Tongue (tissue), 2 donors: ENCODE results near the gene GTF3C5. TPM values are rescaled to one million over a fixed set of nuclear protein-coding genes. Genes with fewer than 3 reads are reported as not detected.
"Not testable (repeated sequence)": the region's sequence is repeated elsewhere in the genome, so short reads cannot be mapped to it uniquely, and the experiment has no call there.

ENCODE experiments used
- DNase-seq: peaks from one replicate; pipeline ENCODE4 v3.0.0-alpha.2; 2015
- total RNA-seq: library from RNA; depleted of rRNA; stranded (reverse); fragments of >200 nt; gene quantifications from one replicate; pipeline ENCODE4 v1.2.3, GENCODE V29; 2014

GTF3C5 gene
- total RNA-seq, 1 donor from 2014 or later, result 47.1 TPM

- not testable (repeated sequence) for DNase-seq
Measured at GRCh38 chr9:133094351-133094750, 63.6 kb downstream of the GTF3C5 start.

DNA sequence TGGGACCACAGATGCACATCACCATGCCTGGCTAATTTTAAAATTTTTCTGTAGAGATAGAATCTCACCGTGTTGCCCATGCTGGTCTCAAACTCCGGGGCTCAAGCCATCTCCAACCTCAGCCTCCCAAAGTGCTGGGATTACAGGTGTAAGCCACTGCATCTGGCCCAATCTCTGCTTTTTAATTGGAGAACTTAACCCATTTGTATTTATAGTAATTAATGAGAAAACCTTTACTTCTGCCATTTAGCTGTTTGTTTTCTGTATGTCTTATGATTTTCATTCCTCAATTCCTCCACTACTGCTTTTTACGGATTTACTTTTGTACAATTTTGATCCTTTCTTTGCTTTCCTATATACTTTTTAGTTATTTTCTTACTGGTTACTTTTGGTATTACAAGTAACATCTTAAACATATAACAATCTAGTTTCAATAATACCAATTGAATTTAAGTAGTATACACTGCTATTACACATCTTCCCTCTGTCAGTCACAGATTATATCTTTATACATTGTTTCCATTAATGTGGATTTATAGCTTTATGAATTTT, 64.1 kb downstream of the GTF3C5 start:
- no peak for DNase-seq

- no peak for DNase-seq
Measured at GRCh38 chr9:133098104-133098754, 67.4 kb downstream of the GTF3C5 start.

DNA sequence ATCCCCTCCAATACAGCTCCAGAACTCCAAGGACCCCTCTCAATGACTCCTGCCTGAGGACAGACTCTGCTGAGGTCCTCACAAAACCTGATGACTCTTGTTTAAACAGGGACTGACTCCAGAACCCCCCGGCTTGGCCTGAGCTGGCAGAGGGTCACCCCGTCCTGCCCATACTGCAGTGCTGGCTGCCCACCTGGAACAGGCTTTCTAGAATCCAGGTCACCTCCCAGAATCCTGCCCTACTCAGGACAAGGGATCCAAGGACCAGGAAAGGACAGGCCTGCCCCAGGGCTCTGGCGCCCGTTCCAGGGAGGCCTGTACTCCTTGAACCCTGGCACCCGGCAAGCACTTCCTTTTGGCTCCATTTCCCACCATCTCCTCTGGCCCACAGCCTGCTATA, 68.1 kb downstream of the GTF3C5 start:
- no peak for DNase-seq

GRCh38 chr9:133099726-133100505, 69.1 kb downstream of the GTF3C5 start:
- no peak for DNase-seq

GRCh38 chr9:133100506-133101355, 69.9 kb downstream of the GTF3C5 start:
- no peak for DNase-seq

- no peak for DNase-seq
Measured at GRCh38 chr9:133101356-133102189, 70.8 kb downstream of the GTF3C5 start.

DNA sequence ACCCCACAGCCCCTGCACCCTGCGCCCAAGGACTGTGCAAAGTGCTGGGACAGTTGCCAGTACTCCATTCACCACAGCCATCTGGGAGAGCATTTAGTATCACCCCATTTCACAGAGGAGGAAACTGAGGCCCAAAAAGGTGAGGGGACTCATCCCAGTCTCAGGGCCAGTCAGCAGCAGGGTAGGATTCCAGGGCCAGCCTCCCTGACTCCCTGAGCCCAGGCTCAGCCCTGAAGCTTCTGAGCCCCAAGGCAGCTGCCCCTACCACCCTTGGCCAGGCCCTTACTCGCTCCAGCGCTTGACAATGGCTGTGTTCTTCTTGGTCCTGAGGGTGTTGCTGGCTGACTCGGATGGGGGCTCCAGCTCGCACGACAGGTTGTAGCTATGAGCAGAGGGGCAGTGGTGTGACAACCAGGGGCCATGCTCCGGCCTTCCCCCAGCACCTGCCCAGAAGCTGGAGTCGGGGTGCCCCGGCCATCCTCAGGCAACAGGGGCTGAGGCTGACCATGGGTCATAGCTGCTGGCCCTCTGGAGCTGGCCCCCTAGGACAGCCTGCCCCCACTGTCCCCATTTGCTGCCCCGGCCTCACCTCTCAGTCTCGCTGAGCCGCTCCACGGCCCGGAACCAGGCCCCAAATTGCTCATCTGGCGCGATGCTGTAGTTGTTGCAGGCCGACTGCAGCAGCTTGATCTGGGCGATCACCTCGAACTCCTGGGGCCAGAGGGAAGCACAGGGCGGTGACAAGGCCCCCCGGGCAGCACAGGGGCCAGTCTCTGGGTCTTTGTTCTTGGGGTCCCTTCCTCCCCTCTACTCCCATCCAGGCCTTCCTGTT, 71.6 kb downstream of the GTF3C5 start:
- no peak for DNase-seq

GRCh38 chr9:133103183-133103986, 72.6 kb downstream of the GTF3C5 start:
- peak; percentile 73 for DNase-seq

DNA sequence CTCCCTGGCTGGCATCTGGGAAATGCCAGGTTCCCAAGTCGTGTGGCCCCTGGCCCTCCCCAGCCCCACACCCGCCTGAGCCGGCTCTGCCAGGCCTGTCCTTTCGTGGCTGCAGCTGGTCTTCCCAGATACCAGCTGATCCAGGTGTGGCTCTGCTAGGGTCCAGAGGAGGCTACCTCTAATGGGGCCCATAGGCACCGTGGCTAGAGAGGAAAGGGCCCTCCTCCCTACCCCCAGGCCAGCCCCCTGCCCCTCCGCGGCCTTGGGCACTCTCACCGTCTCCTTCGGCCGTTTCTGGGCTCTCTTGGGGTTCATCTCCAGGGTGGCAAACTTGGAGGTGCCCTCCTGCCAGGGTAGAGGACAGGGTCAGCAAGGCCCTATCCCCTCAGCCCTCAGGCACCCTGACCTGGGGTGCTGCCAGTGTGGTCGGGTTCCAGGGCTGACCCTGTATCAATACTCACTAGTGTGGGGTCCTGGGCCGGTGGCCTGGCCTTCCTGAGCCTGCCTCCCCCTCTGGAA, 73.2 kb downstream of the GTF3C5 start:
- DNase-seq, result no peak

- DNase-seq, result no peak
Measured at GRCh38 chr9:133104718-133105460, 74.1 kb downstream of the GTF3C5 start.

- no peak for DNase-seq
Measured at GRCh38 chr9:133105461-133105770, 74.6 kb downstream of the GTF3C5 start.

DNA sequence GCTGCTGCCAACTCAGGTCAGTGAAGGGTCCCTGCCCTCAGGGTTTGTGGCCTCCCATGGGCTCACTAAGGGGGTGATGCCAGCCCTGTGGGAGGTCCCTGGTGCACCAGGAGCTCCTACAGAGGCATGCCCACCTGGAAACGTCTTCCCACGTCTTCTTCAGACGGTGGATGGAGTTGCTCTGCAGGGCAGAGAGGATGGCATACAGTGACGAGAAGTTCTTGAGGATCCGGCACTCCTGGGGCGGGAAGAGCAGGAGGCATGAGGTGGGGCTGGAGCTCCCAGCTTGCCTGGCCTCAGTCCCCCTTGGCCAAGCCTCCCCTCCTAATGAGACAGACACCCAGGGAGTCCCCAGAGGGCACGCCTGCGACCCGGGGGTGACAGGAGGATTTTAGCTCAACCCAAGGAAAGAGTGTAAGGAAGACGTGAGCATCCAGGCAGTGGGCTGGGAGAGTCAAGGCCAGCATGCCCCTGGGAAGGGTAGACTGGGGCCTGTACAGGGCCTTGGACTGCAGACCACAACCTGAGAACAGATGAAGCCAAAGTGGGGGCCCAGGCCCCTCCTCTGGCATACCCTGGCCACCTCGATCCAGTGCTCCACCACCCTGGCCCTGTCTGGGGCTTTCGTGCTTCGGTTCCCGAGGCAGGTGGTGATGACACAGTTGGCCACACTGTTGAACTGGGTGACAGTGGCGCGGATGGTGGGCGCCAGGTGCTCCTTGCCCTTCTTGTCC, 75.9 kb downstream of the GTF3C5 start:
- DNase-seq, result no peak

DNA sequence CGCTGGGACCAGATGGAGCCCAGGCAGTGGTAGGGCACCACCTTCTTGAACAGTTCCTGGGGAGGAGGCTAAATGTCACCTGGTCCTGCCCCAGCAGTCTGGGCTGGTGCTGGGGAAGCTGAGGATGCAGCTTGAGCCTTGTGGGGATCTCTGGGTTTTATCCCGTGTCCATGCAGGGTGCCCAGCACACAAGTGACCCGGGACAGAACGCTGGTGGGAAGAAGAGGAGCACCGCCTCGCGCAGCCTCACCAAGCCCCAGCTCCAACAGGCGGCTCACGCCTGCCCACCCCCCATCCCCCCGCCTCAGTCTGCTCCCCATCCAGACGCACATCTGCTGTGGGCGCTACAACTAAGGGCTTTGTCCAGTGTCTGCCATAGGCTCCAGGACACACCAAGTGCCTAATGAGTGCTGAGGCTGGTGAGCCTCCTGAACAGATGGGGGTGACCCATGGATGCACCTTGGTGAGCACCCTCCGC, 76.5 kb downstream of the GTF3C5 start:
- DNase-seq, result no peak
